ENCODE results near the gene TAL2. TPM values are rescaled to one million over a fixed set of nuclear protein-coding genes. Genes with fewer than 3 reads are reported as not detected.

The TAL2 gene
- total RNA-seq, 4 donors from 2014 or later, result 0.55 TPM; not detected in 3

DNA sequence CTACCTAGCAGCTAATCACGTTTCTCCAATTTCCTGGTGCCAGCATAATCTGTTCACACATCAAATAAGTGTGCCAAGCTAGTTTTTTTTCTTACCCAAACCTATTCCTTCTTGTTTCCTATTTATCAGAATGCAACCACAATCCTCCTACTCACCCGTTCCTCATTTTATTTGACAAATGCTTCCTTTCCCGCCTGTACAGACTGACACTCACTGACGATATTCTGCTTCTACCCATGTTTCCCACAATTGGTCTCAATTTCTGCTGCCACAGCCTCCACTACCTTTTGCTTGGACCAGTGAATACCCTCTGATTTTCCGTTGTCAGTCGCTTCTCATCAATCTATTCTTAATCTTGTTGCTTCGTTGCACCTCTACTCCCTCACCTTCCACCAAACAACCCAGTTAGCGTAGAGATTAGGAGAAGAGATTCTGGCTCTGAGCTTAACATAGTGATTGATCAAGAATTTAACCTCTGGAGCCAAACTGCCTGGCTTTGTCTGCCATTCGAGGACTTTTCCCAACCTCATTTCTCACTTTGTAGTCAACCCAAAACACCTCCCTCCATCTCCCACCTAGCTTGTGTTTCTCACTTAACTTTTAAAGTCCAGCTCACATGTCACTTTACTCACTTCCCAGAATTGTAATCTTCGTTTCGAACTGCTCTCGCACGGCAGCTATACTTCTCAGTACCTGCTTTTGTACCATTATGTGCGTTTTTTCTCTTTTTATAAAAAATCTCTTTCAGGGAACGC, 31.4 kb downstream of the TAL2 start:
- H3K4me3 ChIP-seq, result peak overlapping the region; percentile 57 to 83
- H3K9me3 ChIP-seq, result no peaks in the 10 kb centered on the region
- peaks cover 0 to 9% of the 10 kb centered on the region in 2 donors for H3K27me3 ChIP-seq
- H3K27ac ChIP-seq, result peak overlapping the region in 1 of 2 donors; percentile 58
- DNase-seq, result no peak
- no peaks in the 10 kb centered on the region for H3K4me1 ChIP-seq
- intact Hi-C loops (cut with DNase I; ENCODE audit: low total_unique reads), result no loop called here
- no peaks in the 10 kb centered on the region for H3K36me3 ChIP-seq
- TF ChIP-seq POLR2A (IDR thresholded peaks at IDR 0.05), result no peak
- TF ChIP-seq, protein P1, sequence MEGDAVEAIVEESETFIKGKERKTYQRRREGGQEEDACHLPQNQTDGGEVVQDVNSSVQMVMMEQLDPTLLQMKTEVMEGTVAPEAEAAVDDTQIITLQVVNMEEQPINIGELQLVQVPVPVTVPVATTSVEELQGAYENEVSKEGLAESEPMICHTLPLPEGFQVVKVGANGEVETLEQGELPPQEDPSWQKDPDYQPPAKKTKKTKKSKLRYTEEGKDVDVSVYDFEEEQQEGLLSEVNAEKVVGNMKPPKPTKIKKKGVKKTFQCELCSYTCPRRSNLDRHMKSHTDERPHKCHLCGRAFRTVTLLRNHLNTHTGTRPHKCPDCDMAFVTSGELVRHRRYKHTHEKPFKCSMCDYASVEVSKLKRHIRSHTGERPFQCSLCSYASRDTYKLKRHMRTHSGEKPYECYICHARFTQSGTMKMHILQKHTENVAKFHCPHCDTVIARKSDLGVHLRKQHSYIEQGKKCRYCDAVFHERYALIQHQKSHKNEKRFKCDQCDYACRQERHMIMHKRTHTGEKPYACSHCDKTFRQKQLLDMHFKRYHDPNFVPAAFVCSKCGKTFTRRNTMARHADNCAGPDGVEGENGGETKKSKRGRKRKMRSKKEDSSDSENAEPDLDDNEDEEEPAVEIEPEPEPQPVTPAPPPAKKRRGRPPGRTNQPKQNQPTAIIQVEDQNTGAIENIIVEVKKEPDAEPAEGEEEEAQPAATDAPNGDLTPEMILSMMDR (IDR thresholded peaks at IDR 0.05), result no peak

DNA sequence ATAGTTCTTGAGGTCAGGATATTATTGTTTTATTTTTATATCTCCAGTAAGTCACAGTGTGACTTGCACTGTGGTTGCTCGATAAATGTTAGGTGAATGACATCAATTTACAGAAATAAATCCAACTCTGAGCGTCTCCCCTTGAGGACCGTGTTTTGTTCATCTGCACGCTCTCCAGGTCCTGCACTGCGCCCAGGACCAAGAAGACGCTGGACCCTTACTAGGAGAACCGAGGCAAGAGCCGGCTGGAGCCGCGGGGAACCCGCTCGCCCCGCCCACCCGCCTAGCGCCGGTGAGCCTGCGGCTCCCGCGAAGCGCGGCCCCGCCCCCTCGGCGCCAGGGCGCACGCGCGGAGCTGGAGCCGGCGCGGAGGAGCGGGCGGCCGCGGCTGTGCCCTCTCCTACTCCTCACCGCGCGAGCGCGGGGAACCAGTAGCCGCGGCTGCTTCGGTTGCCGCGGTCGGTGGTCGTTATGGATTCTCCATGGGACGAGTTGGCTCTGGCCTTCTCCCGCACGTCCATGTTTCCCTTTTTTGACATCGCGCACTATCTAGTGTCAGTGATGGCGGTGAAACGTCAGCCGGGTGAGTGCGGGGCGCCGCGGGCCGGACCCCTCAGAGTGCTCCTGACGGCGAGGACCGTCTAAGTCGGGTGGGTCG, 32.1 kb downstream of the TAL2 start, which contains the start of gene TMEM38B:
Gene TMEM38B (plus strand): TSS at position 352 of the 658 bp plus-strand sequence. CDS start 120 bp downstream, at position 472.
- no peaks in the 10 kb centered on the region for H3K36me3 ChIP-seq
- no peaks in the 10 kb centered on the region for H3K4me1 ChIP-seq
- H3K4me3 ChIP-seq, result peak within 1 kb of the TSS; percentile 57 to 83
- peaks cover 0 to 9% of the 10 kb centered on the region in 2 donors for H3K27me3 ChIP-seq
- intact Hi-C loops (cut with DNase I; ENCODE audit: low total_unique reads), result no loop called here
- no peaks in the 10 kb centered on the region for H3K9me3 ChIP-seq
- peak within 1 kb of the TSS; percentile 58 to 73 for H3K27ac ChIP-seq
- TF ChIP-seq POLR2A (IDR thresholded peaks at IDR 0.05), result peak; percentile 57 to 65
- TF ChIP-seq, protein P1 (IDR thresholded peaks at IDR 0.05), result no peak
- DNase-seq, result peak; percentile 71 to 81

DNA sequence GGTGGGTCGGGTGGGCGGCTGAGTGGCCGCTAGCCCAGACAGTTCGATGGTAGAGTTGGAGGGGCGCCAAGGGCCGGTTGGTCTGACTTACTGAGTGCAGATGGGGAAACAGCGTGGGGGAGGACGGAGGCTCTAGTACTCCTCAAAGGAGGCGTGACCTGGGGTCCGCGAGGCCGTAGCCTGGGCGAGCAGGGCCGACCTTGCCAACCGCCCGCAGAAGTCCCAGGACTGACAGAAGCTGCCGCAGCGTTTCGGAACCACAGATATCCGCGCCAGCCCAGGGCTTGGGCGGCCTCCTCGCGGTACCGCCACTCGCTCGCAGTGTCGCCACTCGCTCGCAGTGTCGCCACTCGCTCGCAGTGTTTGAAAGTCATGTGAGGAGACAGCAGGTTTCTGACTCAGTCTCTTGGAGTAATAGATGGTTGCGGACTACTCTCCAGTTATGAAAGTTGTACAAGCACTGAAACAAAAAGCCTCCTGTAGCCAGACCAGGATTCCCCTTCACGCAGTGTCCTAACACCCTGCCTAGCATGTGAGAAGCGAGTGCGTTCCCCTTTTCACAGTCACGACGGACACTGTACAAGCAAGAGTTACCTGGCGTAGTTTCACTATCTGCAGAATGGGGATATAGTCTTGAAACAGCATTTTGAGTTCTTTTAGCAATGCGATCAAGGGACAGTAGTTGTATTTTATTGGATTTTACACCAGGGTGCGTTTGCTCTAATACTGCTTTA, 32.8 kb downstream of the TAL2 start:
- peak; percentile 56 to 71 for DNase-seq
- intact Hi-C loops (cut with DNase I; ENCODE audit: low total_unique reads), result no loop called here
- Histone ChIP-seq H3K9me3 (no peaks in the 10 kb centered on the region), H3K4me1 (no peaks in the 10 kb centered on the region), H3K27me3 (peaks cover 0 to 9% of the 10 kb centered on the region in 2 donors), H3K27ac (peak overlapping the region; percentile 58 to 73), H3K4me3 (peak overlapping the region; percentile 57 to 83), H3K36me3 (no peaks in the 10 kb centered on the region)
- TF ChIP-seq POLR2A (IDR thresholded peaks at IDR 0.05), result no peak
- TF ChIP-seq, protein P1 (IDR thresholded peaks at IDR 0.05), result no peak

DNA sequence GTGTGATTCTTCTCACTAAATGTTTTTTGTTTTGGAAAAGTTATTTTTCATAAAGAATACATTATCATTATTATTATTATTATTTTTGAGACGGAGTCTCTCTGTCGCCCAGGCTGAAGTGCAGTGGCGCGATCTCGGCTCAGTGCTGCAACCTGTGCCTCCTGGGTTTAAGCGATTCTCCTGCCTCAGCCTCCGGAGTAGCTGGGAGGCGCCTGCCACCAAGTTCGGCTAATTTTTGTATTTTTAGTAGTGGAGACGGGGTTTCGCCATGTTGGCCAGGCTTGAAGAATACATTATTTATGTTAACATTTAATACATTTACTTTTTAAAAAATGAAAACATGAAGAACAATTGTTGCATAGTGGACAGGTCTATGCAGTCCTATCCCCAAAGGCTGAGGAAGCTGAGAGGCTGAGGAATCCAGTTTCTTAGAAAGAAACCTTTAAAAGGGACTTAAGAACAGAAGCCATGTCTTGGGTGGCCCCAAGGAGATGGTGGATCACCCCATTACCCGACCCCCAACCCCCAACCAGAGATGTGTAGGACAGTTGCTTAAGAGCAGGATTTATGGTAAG, 34.0 kb downstream of the TAL2 start:
- intact Hi-C loops (cut with DNase I; ENCODE audit: low total_unique reads), result no loop called here
- H3K36me3 ChIP-seq, result no peaks in the 10 kb centered on the region
- no peaks in the 10 kb centered on the region for H3K9me3 ChIP-seq

More for the DNA sequence above, 34.0 kb downstream of the TAL2 start:
- TF ChIP-seq, protein P1 (IDR thresholded peaks at IDR 0.05), result no peak
- no peak for TF ChIP-seq POLR2A (IDR thresholded peaks at IDR 0.05)
- no peaks in the 10 kb centered on the region for H3K4me1 ChIP-seq
- H3K4me3 ChIP-seq, result no peak overlapping the region
- DNase-seq, result no peak
- no peak overlapping the region for H3K27ac ChIP-seq
- H3K27me3 ChIP-seq, result peaks cover 0 to 9% of the 10 kb centered on the region in 2 donors

Measured in uterus (tissue), 4 donors.